ENCODE measurements around the gene MAP1LC3B.

MAP1LC3B gene

DNA sequence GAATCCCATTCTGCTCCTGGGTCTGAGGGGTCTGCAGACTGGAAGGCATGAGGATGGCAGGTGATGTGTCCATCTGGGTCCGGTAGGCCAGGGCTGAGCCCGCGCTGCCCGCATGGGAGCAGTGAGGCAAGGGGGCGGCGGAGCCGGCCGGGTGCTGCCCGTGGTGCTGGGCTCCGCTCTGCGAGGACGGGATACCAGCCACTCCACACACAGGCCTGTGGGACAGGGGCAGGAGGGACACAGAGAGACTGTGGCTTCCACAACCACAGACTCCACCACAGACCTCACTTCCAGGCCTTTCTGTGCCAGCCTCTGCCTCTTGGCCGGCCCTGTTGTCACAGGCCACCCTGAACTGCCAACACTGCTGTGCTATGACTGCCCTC is 25.4 kb downstream of the MAP1LC3B start:
- no peaks in the 10 kb centered on the region for H3K4me1 ChIP-seq (ENCODE audit: control insufficient read depth, insufficient read depth, low read length)
- TF ChIP-seq KLF1 (tag by site-specific recombination; IDR thresholded peaks at IDR 0.05) (no peak), ZNF768 (tag by site-specific recombination; IDR thresholded peaks at IDR 0.05) (no peak), SETDB1 (IDR thresholded peaks at IDR 0.05; ENCODE audit: insufficient read length, low read length) (no peak), ZNF747 (tag by site-specific recombination; IDR thresholded peaks at IDR 0.05) (no peak), ZNF335 (tag by site-specific recombination; conservative IDR thresholded peaks at IDR 0.05) (no peak)
- TF ChIP-seq, protein P1, sequence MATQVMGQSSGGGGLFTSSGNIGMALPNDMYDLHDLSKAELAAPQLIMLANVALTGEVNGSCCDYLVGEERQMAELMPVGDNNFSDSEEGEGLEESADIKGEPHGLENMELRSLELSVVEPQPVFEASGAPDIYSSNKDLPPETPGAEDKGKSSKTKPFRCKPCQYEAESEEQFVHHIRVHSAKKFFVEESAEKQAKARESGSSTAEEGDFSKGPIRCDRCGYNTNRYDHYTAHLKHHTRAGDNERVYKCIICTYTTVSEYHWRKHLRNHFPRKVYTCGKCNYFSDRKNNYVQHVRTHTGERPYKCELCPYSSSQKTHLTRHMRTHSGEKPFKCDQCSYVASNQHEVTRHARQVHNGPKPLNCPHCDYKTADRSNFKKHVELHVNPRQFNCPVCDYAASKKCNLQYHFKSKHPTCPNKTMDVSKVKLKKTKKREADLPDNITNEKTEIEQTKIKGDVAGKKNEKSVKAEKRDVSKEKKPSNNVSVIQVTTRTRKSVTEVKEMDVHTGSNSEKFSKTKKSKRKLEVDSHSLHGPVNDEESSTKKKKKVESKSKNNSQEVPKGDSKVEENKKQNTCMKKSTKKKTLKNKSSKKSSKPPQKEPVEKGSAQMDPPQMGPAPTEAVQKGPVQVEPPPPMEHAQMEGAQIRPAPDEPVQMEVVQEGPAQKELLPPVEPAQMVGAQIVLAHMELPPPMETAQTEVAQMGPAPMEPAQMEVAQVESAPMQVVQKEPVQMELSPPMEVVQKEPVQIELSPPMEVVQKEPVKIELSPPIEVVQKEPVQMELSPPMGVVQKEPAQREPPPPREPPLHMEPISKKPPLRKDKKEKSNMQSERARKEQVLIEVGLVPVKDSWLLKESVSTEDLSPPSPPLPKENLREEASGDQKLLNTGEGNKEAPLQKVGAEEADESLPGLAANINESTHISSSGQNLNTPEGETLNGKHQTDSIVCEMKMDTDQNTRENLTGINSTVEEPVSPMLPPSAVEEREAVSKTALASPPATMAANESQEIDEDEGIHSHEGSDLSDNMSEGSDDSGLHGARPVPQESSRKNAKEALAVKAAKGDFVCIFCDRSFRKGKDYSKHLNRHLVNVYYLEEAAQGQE (tag by site-specific recombination; IDR thresholded peaks at IDR 0.05), result peak; percentile 65
- no peak overlapping the region for H3K4me3 ChIP-seq (ENCODE audit: low read depth, low read length)
- no peaks in the 10 kb centered on the region for H3K9me3 ChIP-seq (ENCODE audit: control insufficient read depth, insufficient read depth, low read depth, low read length)
- H3K27ac ChIP-seq (ENCODE audit: extremely low read depth, low read depth, low read length), result no peak overlapping the region
- H3K36me3 ChIP-seq (ENCODE audit: control insufficient read depth in 2 of 2, insufficient read depth in 1 of 2, low read length in 2 of 2), result peaks cover 7 to 80% of the 10 kb centered on the region in 2 experiments; a peak in 2 of 3 replicates
- ChIA-PET POLR2A (no interaction called here), CTCF (interaction anchor here (1.0 to 2.2 kb wide), 5 partner anchors 10 to 219 kb away, joined by 3 to 18 read pairs (median 4); no protein-coding TSS in a partner anchor)

DNA sequence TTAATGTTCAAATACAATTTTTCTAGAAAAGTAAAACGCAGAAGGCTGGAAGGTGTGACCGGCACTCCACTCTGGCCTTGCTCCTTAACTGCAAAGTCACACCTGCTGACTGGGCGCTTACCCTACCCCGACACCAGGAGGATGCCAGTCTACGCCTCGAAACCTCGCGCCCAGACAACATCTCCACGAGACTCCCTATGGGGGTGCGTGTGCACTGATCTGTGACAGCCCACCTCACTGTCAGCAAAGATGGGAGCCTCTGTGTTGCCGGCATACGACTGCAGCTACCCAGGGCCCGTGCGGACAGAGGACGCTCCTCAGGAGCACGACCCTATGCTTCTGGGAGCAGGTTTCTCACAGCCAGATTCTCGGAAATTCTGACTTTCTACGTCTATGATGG is 26.1 kb downstream of the MAP1LC3B start:
- H3K4me1 ChIP-seq (ENCODE audit: control insufficient read depth, insufficient read depth, low read length), result no peaks in the 10 kb centered on the region
- peaks cover 11 to 80% of the 10 kb centered on the region in 2 experiments; a peak in 2 of 3 replicates for H3K36me3 ChIP-seq (ENCODE audit: control insufficient read depth in 2 of 2, insufficient read depth in 1 of 2, low read length in 2 of 2)
- H3K4me3 ChIP-seq (ENCODE audit: low read depth, low read length), result no peak overlapping the region
- H3K27ac ChIP-seq (ENCODE audit: extremely low read depth, low read depth, low read length), result no peak overlapping the region
- H3K9me3 ChIP-seq (ENCODE audit: control insufficient read depth, insufficient read depth, low read depth, low read length), result no peaks in the 10 kb centered on the region
- POLR2A ChIA-PET, result interaction anchor here (0.5 kb wide), 1 partner anchor 19 kb away, joined by 7 read pairs; no protein-coding TSS in a partner anchor
- CTCF ChIA-PET, result interaction anchor here (0.6 to 2.2 kb wide), 2 partner anchors 102 to 218 kb away, joined by 3 to 18 read pairs; no protein-coding TSS in a partner anchor
- TF ChIP-seq ZNF768 (tag by site-specific recombination; IDR thresholded peaks at IDR 0.05), result no peak
- TF ChIP-seq ZNF433 (tag by site-specific recombination; IDR thresholded peaks at IDR 0.05; ENCODE audit: low read depth), result no peak
- TF ChIP-seq ZNF391 (tag by site-specific recombination; IDR thresholded peaks at IDR 0.05; ENCODE audit: borderline replicate concordance, low read depth), result no peak
- no peak for TF ChIP-seq GLIS2 (tag by site-specific recombination; IDR thresholded peaks at IDR 0.05)

DNA sequence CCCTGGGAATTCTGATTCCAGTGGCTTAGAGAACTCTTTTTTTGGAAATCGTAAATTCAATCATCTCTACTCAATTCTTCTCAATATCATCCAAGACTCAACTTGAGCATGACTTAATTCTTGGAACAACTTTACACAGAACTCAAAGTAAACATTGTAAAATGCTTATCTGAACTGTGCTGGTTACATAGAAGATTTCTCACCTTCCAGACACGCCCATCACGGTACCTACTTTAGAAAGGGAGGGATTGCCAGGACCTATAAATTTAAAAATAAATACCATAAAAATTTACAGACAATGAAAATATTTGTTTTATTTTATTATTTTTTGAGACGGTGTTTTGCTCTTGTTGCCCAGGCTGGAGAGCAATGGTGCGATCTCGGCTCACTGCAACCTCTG is 26.5 kb downstream of the MAP1LC3B start:
- Histone ChIP-seq H3K4me1 (ENCODE audit: control insufficient read depth, insufficient read depth, low read length) (no peaks in the 10 kb centered on the region), H3K9me3 (ENCODE audit: control insufficient read depth, insufficient read depth, low read depth, low read length) (no peaks in the 10 kb centered on the region), H3K4me3 (ENCODE audit: low read depth, low read length) (no peak overlapping the region), H3K36me3 (ENCODE audit: control insufficient read depth in 2 of 2, insufficient read depth in 1 of 2, low read length in 2 of 2) (peaks cover 14 to 80% of the 10 kb centered on the region in 2 experiments; a peak in 2 of 3 replicates), H3K27ac (ENCODE audit: extremely low read depth, low read depth, low read length) (no peak overlapping the region)
- TF ChIP-seq KLF10 (tag by site-specific recombination; IDR thresholded peaks at IDR 0.05) (0 out of 2 replicates have a peak, but pooled peaks have one; percentile 25), GLI4 (tag by site-specific recombination; IDR thresholded peaks at IDR 0.05) (no peak)
- TF ChIP-seq, protein P2, sequence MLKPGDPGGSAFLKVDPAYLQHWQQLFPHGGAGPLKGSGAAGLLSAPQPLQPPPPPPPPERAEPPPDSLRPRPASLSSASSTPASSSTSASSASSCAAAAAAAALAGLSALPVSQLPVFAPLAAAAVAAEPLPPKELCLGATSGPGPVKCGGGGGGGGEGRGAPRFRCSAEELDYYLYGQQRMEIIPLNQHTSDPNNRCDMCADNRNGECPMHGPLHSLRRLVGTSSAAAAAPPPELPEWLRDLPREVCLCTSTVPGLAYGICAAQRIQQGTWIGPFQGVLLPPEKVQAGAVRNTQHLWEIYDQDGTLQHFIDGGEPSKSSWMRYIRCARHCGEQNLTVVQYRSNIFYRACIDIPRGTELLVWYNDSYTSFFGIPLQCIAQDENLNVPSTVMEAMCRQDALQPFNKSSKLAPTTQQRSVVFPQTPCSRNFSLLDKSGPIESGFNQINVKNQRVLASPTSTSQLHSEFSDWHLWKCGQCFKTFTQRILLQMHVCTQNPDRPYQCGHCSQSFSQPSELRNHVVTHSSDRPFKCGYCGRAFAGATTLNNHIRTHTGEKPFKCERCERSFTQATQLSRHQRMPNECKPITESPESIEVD (tag by site-specific recombination; IDR thresholded peaks at IDR 0.05), result peak; percentile 45
- CTCF ChIA-PET, result interaction anchor here (0.6 to 0.7 kb wide), 2 partner anchors 102 to 151 kb away, joined by 3 read pairs; no protein-coding TSS in a partner anchor
- POLR2A ChIA-PET, result interaction anchor here (0.5 kb wide), 1 partner anchor 18 kb away, joined by 7 read pairs; no protein-coding TSS in a partner anchor
